Hepatocyte (in vitro differentiated cells): Measurements from ENCODE around the gene CCDC9. TPM values are rescaled to one million over a fixed set of nuclear protein-coding genes. Genes with fewer than 3 reads are reported as not detected.

Source experiments
- DNase-seq: peaks from one replicate; pipeline ENCODE4 v3.0.0-alpha.2; 2016; ENCODE audit warnings: low spot score
- H2AFZ ChIP-seq: fragments of 200-600 bp; sonication (generic); 2 replicates; pipeline ENCODE4 v1.6.0; 2016; ENCODE audit warnings: antibody characterized with exemption, mild to moderate bottlenecking
- H3K27ac ChIP-seq: fragments of 200-600 bp; sonication (generic); 2 replicates; pipeline ENCODE4 v1.5.1; 2016; ENCODE audit warnings: mild to moderate bottlenecking
- H3K27me3 ChIP-seq: fragments of 200-600 bp; sonication (generic); 2 replicates; pipeline ENCODE4 v1.6.1; 2016
- H3K36me3 ChIP-seq: fragments of 200-600 bp; sonication (generic); replicated peaks from 2 replicates; pipeline ENCODE4 v1.5.1; 2016; ENCODE audit warnings: low read depth; ENCODE audit not compliant: insufficient read depth
- H3K4me1 ChIP-seq: fragments of 200-600 bp; sonication (generic); 2 replicates; pipeline ENCODE4 v1.5.1; 2016; ENCODE audit warnings: mild to moderate bottlenecking, moderate library complexity; ENCODE audit not compliant: insufficient read depth
- H3K4me2 ChIP-seq: fragments of 200-600 bp; sonication (generic); 2 replicates; pipeline ENCODE4 v1.6.0; 2016
- H3K4me3 ChIP-seq: fragments of 200-600 bp; sonication (generic); 2 replicates; pipeline ENCODE4 v1.5.1; 2016; ENCODE audit warnings: mild to moderate bottlenecking
- H3K79me2 ChIP-seq: fragments of 200-600 bp; sonication (generic); 2 replicates; pipeline ENCODE4 v1.6.0; 2017; ENCODE audit warnings: mild to moderate bottlenecking
- H3K9me2 ChIP-seq: fragments of 200-600 bp; sonication (generic); replicated peaks from 2 replicates; pipeline ENCODE4 v1.6.0; 2017; ENCODE audit warnings: mild to moderate bottlenecking; ENCODE audit not compliant: insufficient read depth
- H3K9me3 ChIP-seq: fragments of 200-600 bp; sonication (generic); 2 replicates; pipeline ENCODE4 v1.5.1; 2016; ENCODE audit warnings: low read depth, mild to moderate bottlenecking
- H4K20me1 ChIP-seq: fragments of 200-600 bp; sonication (generic); 2 replicates; pipeline ENCODE4 v1.6.0; 2016; ENCODE audit warnings: mild to moderate bottlenecking; ENCODE audit not compliant: insufficient read depth, poor library complexity, severe bottlenecking
- CTCF ChIP-seq: fragments of 200-600 bp; sonication (generic); IDR thresholded peaks from 2 replicates; pipeline ENCODE4 v1.5.1; 2016; ENCODE audit warnings: antibody characterized with exemption, mild to moderate bottlenecking; ENCODE audit not compliant: poor library complexity
- EZH2 ChIP-seq: fragments of 200-600 bp; sonication (generic); IDR thresholded peaks from 2 replicates; pipeline ENCODE4 v1.6.1; 2016; ENCODE audit warnings: antibody characterized with exemption, mild to moderate bottlenecking, borderline replicate concordance
- EZH2phosphoT487 ChIP-seq: fragments of 200-600 bp; sonication (generic); IDR thresholded peaks from one replicate; pipeline ENCODE4 v1.6.1; 2018; ENCODE audit warnings: antibody characterized with exemption, mild to moderate bottlenecking, low read depth, moderate library complexity; ENCODE audit not compliant: unreplicated experiment, severe bottlenecking
- WGBS: methylation state at CpG from one replicate; pipeline ENCODE4 v1.1.6; 2016; ENCODE audit warnings: low lambda C conversion rate; ENCODE audit errors: missing lambda C conversion rate; 5-methylcytosine and 5-hydroxymethylcytosine counted together
- polyA plus RNA-seq: library from polyadenylated mRNA; unstranded; fragments of >200 nt; fragmentation: Nextera tagmentation; extraction: Ambion mirVana; gene quantifications from 2 replicates; pipeline ENCODE4 v1.2.1, GENCODE V29; 2016
- total RNA-seq: library from RNA; depleted of rRNA; stranded (reverse); fragments of >200 nt; gene quantifications from 2 replicates; pipeline ENCODE4 v1.2.3, GENCODE V29; 2014

Gene CCDC9
- total and polyA plus RNA-seq, 2 experiments from 2014 or later, result 7.9 to 13.0 TPM

- H3K79me2 ChIP-seq, result no peaks in the 10 kb centered on the region
- WGBS, result 95% methylated on average over 5 of the region's 5 CpGs
- no peak overlapping the region for H3K4me3 ChIP-seq
- no peak overlapping the region for H3K4me2 ChIP-seq
- no peak for DNase-seq
- no peak overlapping the region for H2AFZ ChIP-seq
- H3K27me3 ChIP-seq, result no peaks in the 10 kb centered on the region
- H3K36me3 ChIP-seq, result no peaks in the 10 kb centered on the region
- no peaks in the 10 kb centered on the region for H3K4me1 ChIP-seq
- TF ChIP-seq EZH2, result no peak
- no peak for TF ChIP-seq EZH2phosphoT487
- no peak for TF ChIP-seq CTCF
- no peaks in the 10 kb centered on the region for H3K9me2 ChIP-seq
- no peak overlapping the region for H3K27ac ChIP-seq
- no peaks in the 10 kb centered on the region for H3K9me3 ChIP-seq
- H4K20me1 ChIP-seq, result no peaks in the 10 kb centered on the region
Measured at GRCh38 chr19:47312366-47313006, 56.2 kb downstream of the CCDC9 start.

DNA sequence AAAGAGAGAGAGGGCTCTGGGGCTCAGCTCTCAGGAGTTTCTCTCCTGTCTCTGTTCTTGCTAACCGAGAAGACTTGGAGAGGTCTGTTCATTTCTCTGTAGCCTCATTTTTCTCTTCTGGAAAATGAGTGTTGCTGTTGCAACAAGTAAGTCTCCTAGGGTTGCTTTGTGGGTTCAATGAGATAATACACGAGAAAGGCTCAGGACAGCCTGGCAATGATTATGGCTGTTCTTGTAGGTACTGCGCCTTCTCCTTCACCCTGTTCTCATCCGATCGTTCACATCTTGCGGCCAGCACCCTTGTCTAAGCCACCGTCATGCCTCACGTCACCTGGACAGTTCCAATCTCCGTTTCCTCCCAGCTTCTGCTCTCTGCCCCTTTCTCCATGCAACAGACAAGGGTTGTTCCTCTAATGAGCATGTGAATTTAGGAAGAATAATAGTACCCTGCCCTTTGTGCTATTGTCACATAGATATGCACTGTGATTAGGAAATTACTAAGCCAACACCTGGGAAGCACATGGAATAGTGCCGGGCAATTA lies 57.5 kb downstream of the CCDC9 start:
- Histone ChIP-seq H3K4me3 (no peak overlapping the region), H2AFZ (no peak overlapping the region), H3K79me2 (no peaks in the 10 kb centered on the region), H3K27ac (no peak overlapping the region), H3K27me3 (no peaks in the 10 kb centered on the region), H3K36me3 (no peaks in the 10 kb centered on the region), H3K9me2 (no peaks in the 10 kb centered on the region), H4K20me1 (no peaks in the 10 kb centered on the region), H3K4me2 (no peak overlapping the region), H3K4me1 (no peaks in the 10 kb centered on the region), H3K9me3 (no peaks in the 10 kb centered on the region)
- TF ChIP-seq EZH2phosphoT487 (no peak), EZH2 (no peak), CTCF (no peak)
- WGBS, result 89% methylated on average over 10 of the region's 10 CpGs
- DNase-seq, result no peak

DNA sequence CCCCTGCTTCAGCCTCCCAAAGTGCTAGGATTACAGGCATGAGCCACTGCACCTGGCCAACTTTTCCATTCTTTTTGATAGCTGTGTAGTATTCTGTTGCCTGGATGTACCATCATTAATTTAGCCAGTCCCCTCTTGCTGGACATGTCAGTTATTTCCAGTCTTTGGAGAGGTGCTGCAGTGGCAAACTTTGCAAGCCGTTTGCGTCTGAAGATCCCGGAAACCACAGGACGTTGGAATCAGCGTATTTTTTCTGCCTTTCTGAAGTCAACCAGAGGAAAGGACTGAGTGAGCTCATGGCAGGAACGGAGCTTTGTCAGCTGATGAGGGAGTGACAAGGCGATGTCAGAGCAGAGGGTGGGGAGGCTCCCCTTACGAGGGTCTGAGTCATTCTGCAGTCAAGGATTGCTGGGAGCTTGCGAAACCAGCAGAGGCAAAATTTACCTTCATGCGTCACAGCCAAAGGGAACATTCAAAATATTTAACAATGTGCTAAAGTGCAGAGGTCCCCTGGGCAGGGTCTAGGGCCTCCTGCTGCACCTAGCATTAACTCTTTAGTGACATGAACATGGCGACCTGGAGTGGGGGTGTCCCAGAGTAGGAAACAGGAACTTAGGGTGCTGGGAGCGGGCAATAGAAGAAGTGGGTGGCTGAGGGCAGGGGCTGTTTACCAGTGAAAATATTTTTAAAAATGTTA lies 58.9 kb downstream of the CCDC9 start:
- Histone ChIP-seq H3K4me2 (no peak overlapping the region), H3K27ac (peak overlapping the region; percentile 78), H3K4me3 (no peak overlapping the region), H3K36me3 (no peaks in the 10 kb centered on the region), H3K79me2 (no peaks in the 10 kb centered on the region), H4K20me1 (no peaks in the 10 kb centered on the region), H2AFZ (no peak overlapping the region), H3K9me2 (no peaks in the 10 kb centered on the region), H3K27me3 (no peaks in the 10 kb centered on the region), H3K4me1 (no peaks in the 10 kb centered on the region), H3K9me3 (no peaks in the 10 kb centered on the region)
- DNase-seq, result peak; percentile 90
- TF ChIP-seq CTCF, result no peak
- no peak for TF ChIP-seq EZH2phosphoT487
- TF ChIP-seq EZH2, result no peak
- 32% methylated on average over 12 of the region's 12 CpGs for WGBS
